ENCODE measurements around the gene COL25A1. TPM values are rescaled to one million over a fixed set of nuclear protein-coding genes. Genes with fewer than 3 reads are reported as not detected.

The COL25A1 gene
- total and polyA plus RNA-seq, 2 donors (not counting 3 experiments of a cell fraction or from before 2014, with no cell fraction given): 0.21 to 3.5 TPM

DNA sequence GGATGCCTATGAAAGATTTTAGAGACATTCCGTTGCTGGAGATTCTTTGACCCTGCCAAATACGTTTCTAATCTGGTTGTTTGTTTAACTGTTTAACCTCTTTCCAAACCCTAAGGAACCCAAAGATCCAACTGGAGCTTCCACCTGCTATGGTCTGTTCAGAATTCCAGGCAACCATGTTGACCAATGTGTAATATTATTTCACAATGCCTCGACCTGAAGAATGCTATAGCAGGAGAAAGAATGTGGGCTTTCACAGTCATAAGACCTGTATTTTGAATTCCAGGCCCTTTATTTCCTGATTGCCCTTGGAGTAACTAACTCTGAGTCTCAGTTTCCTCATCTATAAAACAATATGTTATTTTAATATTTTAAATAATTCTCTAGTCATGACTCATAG lies 90.8 kb downstream of the COL25A1 start:
- CTCF ChIA-PET: no interaction called here
- no peak overlapping the region for H2AFZ ChIP-seq (ENCODE audit: low read depth, low read length)
- POLR2A ChIA-PET: no interaction called here
- TF ChIP-seq MAX (IDR thresholded peaks at IDR 0.05; ENCODE audit: insufficient read depth, insufficient read length) (no peak), GATA2 (IDR thresholded peaks at IDR 0.05; ENCODE audit: insufficient read depth, insufficient read length, low read depth, low read length) (no peak), POLR2A (IDR thresholded peaks at IDR 0.05; ENCODE audit: low read depth, low read length) (no peak), MYC (IDR thresholded peaks at IDR 0.05; ENCODE audit: low read depth, low read length) (no peak), CTCF (IDR thresholded peaks at IDR 0.05; ENCODE audit: extremely low read depth in 1 of 2, insufficient read depth in 1 of 2, low read depth in 1 of 2, low read length in 2 of 2) (no peak), EZH2 (IDR thresholded peaks at IDR 0.05; ENCODE audit: borderline replicate concordance, low read depth, low read length, severe bottlenecking) (no peak), POLR2AphosphoS5 (IDR thresholded peaks at IDR 0.05; ENCODE audit: insufficient read depth, low read depth, low read length) (no peak)
- intact Hi-C loops (cut with micrococcal nuclease) (loop anchor here (10.0 kb wide), 1 partner anchor 193 kb away; no protein-coding TSS in a partner anchor), dilution Hi-C loops (cut with MboI; ENCODE audit: extremely low pct_ligation_motif_present, low sequenced_read_pairs) (no loop called here)
- no TSS peak for BruUV-seq (replicated peaks)
- no peak for FAIRE-seq
- H3K4me2 ChIP-seq (ENCODE audit: insufficient read depth, low read length): no peak overlapping the region
- H3K27me3 ChIP-seq (ENCODE audit: control insufficient read depth in 2 of 2, insufficient read depth in 2 of 2, low read length in 2 of 2): no peaks in the 10 kb centered on the region
- DNase-seq (ENCODE audit: low read depth, low spot score): peak; percentile 41
- H3K9ac ChIP-seq (replicated peaks; ENCODE audit: extremely low read depth, insufficient read depth, low read length): no peak overlapping the region
- H3K4me1 ChIP-seq (ENCODE audit: control insufficient read depth, extremely low read depth, insufficient read depth, low read length): peaks cover 29% of the 10 kb centered on the region
- no peaks in the 10 kb centered on the region for H3K79me2 ChIP-seq (ENCODE audit: control insufficient read depth, insufficient read depth, low read length)
- no peak overlapping the region for H3K27ac ChIP-seq (ENCODE audit: insufficient read depth, low read depth, low read length)
- H3K9me3 ChIP-seq (replicated peaks; ENCODE audit: control insufficient read depth, insufficient read depth, low read length): no peaks in the 10 kb centered on the region
- H3K36me3 ChIP-seq (ENCODE audit: control insufficient read depth in 2 of 2, extremely low read depth in 1 of 2, insufficient read depth in 2 of 2, low read length in 2 of 2): no peaks in the 10 kb centered on the region
- H4K20me1 ChIP-seq (replicated peaks; ENCODE audit: control insufficient read depth, extremely low read depth, insufficient read depth, low read length): no peaks in the 10 kb centered on the region
- H3K9me1 ChIP-seq (replicated peaks; ENCODE audit: control insufficient read depth, extremely low read depth, insufficient read depth, low read length): no peaks in the 10 kb centered on the region
- H3K4me3 ChIP-seq (replicated peaks in 1 of 3; ENCODE audit: insufficient read depth in 1 of 3, low read depth in 1 of 3, low read length in 3 of 3): no peak overlapping the region
